ENCODE results near the gene TMX1. TPM values are rescaled to one million over a fixed set of nuclear protein-coding genes. Genes with fewer than 3 reads are reported as not detected.

Gene TMX1
- total and polyA plus RNA-seq, 2 experiments from 2014 or later = 61.5 to 126 TPM

DNA sequence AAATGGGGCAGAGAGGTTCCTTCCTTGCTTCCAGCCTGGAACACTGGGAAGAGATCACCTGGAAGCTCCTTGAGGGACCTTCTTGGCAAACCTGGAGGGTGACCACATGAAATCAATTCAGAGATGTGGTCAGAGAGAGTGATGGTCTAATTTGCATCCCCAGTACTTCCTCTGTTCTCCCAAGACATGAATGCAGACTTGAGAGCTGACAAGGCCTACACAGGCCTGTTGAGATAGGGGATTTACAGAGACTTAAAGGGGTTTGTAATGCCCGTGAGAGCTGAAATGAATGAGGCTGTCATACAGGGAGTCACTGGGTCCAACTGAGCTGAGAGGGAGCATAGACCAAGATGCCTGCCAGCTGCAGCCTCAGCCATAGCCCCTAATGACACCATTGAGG is 45.1 kb downstream of the TMX1 start:
- Histone ChIP-seq H2AFZ (no peak overlapping the region), H4K20me1 (replicated peaks; ENCODE audit: insufficient read depth) (peaks cover 13% of the 10 kb centered on the region), H3K4me2 (no peak overlapping the region), H3K9me2 (ENCODE audit: insufficient read depth) (no peaks in the 10 kb centered on the region), H3K27me3 (ENCODE audit: insufficient read depth) (no peaks in the 10 kb centered on the region), H3K36me3 (ENCODE audit: insufficient read depth) (peaks cover 6% of the 10 kb centered on the region; the same call in 1 of the 2 replicates), H3F3A (replicated peaks; ENCODE audit: low read depth) (no peaks in the 10 kb centered on the region), H3K4me3 (no peak overlapping the region), H3K27ac (ENCODE audit: low read depth) (no peak overlapping the region), H3K4me1 (ENCODE audit: insufficient read depth) (no peaks in the 10 kb centered on the region), H3K79me2 (replicated peaks; ENCODE audit: insufficient read depth) (no peaks in the 10 kb centered on the region)
- TF ChIP-seq EZH2phosphoT487 (IDR thresholded peaks at IDR 0.05; ENCODE audit: unreplicated experiment) (no peak), ZNF331 (CRISPR knock-in tag; IDR thresholded peaks at IDR 0.05; ENCODE audit: low read depth) (no peak), POLR2AphosphoS5 (IDR thresholded peaks at IDR 0.05; ENCODE audit: low read depth) (no peak), REST (IDR thresholded peaks at IDR 0.05; ENCODE audit: unreplicated experiment) (no peak), NANOG (IDR thresholded peaks at IDR 0.05; ENCODE audit: borderline replicate concordance) (no peak), ETS1 (IDR thresholded peaks at IDR 0.05) (no peak), STAT1 (IDR thresholded peaks at IDR 0.05; ENCODE audit: unreplicated experiment) (no peak), JUNB (IDR thresholded peaks at IDR 0.05; ENCODE audit: unreplicated experiment) (no peak), ZNF114 (CRISPR knock-in tag; IDR thresholded peaks at IDR 0.05) (no peak), CREB1 (CRISPR knock-in tag; IDR thresholded peaks at IDR 0.05; ENCODE audit: low read depth) (no peak), EZH2 (IDR thresholded peaks at IDR 0.05; ENCODE audit: low read depth, unreplicated experiment) (no peak)
- TF ChIP-seq, protein P1, sequence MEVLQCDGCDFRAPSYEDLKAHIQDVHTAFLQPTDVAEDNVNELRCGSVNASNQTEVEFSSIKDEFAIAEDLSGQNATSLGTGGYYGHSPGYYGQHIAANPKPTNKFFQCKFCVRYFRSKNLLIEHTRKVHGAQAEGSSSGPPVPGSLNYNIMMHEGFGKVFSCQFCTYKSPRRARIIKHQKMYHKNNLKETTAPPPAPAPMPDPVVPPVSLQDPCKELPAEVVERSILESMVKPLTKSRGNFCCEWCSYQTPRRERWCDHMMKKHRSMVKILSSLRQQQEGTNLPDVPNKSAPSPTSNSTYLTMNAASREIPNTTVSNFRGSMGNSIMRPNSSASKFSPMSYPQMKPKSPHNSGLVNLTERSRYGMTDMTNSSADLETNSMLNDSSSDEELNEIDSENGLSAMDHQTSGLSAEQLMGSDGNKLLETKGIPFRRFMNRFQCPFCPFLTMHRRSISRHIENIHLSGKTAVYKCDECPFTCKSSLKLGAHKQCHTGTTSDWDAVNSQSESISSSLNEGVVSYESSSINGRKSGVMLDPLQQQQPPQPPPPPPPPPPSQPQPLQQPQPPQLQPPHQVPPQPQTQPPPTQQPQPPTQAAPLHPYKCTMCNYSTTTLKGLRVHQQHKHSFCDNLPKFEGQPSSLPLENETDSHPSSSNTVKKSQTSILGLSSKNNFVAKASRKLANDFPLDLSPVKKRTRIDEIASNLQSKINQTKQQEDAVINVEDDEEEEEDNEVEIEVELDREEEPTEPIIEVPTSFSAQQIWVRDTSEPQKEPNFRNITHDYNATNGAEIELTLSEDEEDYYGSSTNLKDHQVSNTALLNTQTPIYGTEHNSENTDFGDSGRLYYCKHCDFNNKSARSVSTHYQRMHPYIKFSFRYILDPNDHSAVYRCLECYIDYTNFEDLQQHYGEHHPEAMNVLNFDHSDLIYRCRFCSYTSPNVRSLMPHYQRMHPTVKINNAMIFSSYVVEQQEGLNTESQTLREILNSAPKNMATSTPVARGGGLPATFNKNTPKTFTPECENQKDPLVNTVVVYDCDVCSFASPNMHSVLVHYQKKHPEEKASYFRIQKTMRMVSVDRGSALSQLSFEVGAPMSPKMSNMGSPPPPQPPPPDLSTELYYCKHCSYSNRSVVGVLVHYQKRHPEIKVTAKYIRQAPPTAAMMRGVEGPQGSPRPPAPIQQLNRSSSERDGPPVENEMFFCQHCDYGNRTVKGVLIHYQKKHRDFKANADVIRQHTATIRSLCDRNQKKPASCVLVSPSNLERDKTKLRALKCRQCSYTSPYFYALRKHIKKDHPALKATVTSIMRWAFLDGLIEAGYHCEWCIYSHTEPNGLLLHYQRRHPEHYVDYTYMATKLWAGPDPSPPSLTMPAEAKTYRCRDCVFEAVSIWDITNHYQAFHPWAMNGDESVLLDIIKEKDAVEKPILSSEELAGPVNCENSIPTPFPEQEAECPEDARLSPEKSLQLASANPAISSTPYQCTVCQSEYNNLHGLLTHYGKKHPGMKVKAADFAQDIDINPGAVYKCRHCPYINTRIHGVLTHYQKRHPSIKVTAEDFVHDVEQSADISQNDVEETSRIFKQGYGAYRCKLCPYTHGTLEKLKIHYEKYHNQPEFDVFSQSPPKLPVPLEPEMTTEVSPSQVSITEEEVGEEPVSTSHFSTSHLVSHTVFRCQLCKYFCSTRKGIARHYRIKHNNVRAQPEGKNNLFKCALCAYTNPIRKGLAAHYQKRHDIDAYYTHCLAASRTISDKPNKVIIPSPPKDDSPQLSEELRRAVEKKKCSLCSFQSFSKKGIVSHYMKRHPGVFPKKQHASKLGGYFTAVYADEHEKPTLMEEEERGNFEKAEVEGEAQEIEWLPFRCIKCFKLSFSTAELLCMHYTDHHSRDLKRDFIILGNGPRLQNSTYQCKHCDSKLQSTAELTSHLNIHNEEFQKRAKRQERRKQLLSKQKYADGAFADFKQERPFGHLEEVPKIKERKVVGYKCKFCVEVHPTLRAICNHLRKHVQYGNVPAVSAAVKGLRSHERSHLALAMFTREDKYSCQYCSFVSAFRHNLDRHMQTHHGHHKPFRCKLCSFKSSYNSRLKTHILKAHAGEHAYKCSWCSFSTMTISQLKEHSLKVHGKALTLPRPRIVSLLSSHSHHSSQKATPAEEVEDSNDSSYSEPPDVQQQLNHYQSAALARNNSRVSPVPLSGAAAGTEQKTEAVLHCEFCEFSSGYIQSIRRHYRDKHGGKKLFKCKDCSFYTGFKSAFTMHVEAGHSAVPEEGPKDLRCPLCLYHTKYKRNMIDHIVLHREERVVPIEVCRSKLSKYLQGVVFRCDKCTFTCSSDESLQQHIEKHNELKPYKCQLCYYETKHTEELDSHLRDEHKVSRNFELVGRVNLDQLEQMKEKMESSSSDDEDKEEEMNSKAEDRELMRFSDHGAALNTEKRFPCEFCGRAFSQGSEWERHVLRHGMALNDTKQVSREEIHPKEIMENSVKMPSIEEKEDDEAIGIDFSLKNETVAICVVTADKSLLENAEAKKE (CRISPR knock-in tag; IDR thresholded peaks at IDR 0.05) = no peak
- TF ChIP-seq, protein P2, sequence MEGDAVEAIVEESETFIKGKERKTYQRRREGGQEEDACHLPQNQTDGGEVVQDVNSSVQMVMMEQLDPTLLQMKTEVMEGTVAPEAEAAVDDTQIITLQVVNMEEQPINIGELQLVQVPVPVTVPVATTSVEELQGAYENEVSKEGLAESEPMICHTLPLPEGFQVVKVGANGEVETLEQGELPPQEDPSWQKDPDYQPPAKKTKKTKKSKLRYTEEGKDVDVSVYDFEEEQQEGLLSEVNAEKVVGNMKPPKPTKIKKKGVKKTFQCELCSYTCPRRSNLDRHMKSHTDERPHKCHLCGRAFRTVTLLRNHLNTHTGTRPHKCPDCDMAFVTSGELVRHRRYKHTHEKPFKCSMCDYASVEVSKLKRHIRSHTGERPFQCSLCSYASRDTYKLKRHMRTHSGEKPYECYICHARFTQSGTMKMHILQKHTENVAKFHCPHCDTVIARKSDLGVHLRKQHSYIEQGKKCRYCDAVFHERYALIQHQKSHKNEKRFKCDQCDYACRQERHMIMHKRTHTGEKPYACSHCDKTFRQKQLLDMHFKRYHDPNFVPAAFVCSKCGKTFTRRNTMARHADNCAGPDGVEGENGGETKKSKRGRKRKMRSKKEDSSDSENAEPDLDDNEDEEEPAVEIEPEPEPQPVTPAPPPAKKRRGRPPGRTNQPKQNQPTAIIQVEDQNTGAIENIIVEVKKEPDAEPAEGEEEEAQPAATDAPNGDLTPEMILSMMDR (conservative IDR thresholded peaks at IDR 0.05; ENCODE audit: low read depth in 2 of 2) = no peak
- DNase-seq (ENCODE audit: low spot score) (no peak), ATAC-seq (no peak)
- no peaks in the 10 kb centered on the region for H3K9me3 Mint-ChIP-seq
- H3K4me1 Mint-ChIP-seq = peaks cover 6% of the 10 kb centered on the region; the same call in 1 of the 3 replicates
- peaks cover 5% of the 10 kb centered on the region; the same call in 2 of the 3 replicates for H3K36me3 Mint-ChIP-seq (ENCODE audit: low read depth)
- no peak overlapping the region for H3K4me3 Mint-ChIP-seq
- H3K27me3 Mint-ChIP-seq (ENCODE audit: insufficient read depth, low read depth, poor library complexity) = no peaks in the 10 kb centered on the region
- no peak overlapping the region for H3K27ac Mint-ChIP-seq

Measured in GM23338 (cell line).